C4-2B (cell line): ENCODE results near the gene KIR2DL3.

Source experiments
- CTCF ChIP-seq: fragments of 450-650 bp; conservative IDR thresholded peaks from 2 replicates; pipeline ENCODE4 v1.5.1; 2017; ENCODE audit warnings: mild to moderate bottlenecking
- ZFX ChIP-seq: fragments of 450-650 bp; IDR thresholded peaks from 2 replicates; pipeline ENCODE4 v1.6.1; 2017

GRCh38 chr19:54708781-54709180 is 29.5 kb upstream of the KIR2DL3 start:
- TF ChIP-seq CTCF (no peak), ZFX (no peak)
